Measurements from ENCODE around the gene WNT7B.

- TF ChIP-seq EZH2 (IDR thresholded peaks at IDR 0.05; ENCODE audit: low read depth, unreplicated experiment) (no peak), CTCF (conservative IDR thresholded peaks at IDR 0.05; ENCODE audit: low read depth in 2 of 2) (no peak), REST (IDR thresholded peaks at IDR 0.05; ENCODE audit: unreplicated experiment) (no peak), EZH2phosphoT487 (IDR thresholded peaks at IDR 0.05; ENCODE audit: unreplicated experiment) (no peak), POLR2AphosphoS5 (IDR thresholded peaks at IDR 0.05; ENCODE audit: low read depth) (no peak), JUNB (IDR thresholded peaks at IDR 0.05; ENCODE audit: unreplicated experiment) (no peak), CREB1 (CRISPR knock-in tag; IDR thresholded peaks at IDR 0.05; ENCODE audit: low read depth) (no peak), ZNF462 (CRISPR knock-in tag; IDR thresholded peaks at IDR 0.05) (no peak), NANOG (IDR thresholded peaks at IDR 0.05; ENCODE audit: borderline replicate concordance) (no peak), ETS1 (IDR thresholded peaks at IDR 0.05) (no peak)
These were observed 80.6 kb downstream of the WNT7B start for GRCh38 chr22:45896153-45896951.

Data from GM23338 (cell line).